ENCODE data around the gene CARD10.
A peak's percentile ranks its signal among the peaks of the same experiment; 100 is the strongest.

The CARD10 gene

GRCh38 chr22:37519268-37520195 is at the start of gene CARD10:
CARD10 (minus strand) TSS chr22:37519415; CDS start chr22:37519200, 215 bp downstream.
- no peak for TF ChIP-seq YY1 (IDR thresholded peaks at IDR 0.05; ENCODE audit: low read depth)
- TF ChIP-seq EP300 (IDR thresholded peaks at IDR 0.05; ENCODE audit: borderline replicate concordance): peak; percentile 69
- peak; percentile 38 for TF ChIP-seq MAX (IDR thresholded peaks at IDR 0.05)
- 0 out of 2 replicates have a peak, but pooled peaks have one; percentile 1 for TF ChIP-seq ZBTB7A (IDR thresholded peaks at IDR 0.05; ENCODE audit: low read depth)
- no peak for TF ChIP-seq USF1 (IDR thresholded peaks at IDR 0.05)
- TF ChIP-seq FOXM1 (IDR thresholded peaks at IDR 0.05; ENCODE audit: borderline replicate concordance, low read depth): no peak
- TF ChIP-seq RAD21 (IDR thresholded peaks at IDR 0.05; ENCODE audit: low read depth): no peak; the same call in 1 of the 2 replicates
- TF ChIP-seq TAF1 (IDR thresholded peaks at IDR 0.05; ENCODE audit: low read depth): no peak; the same call in 1 of the 2 replicates
- TF ChIP-seq REST (IDR thresholded peaks at IDR 0.05; ENCODE audit: low read depth): no peak
- no peak for TF ChIP-seq CEBPB (IDR thresholded peaks at IDR 0.05)
- TF ChIP-seq TEAD4 (IDR thresholded peaks at IDR 0.05): peak; percentile 64
- TF ChIP-seq TCF12 (IDR thresholded peaks at IDR 0.05; ENCODE audit: low read depth): peak; percentile 65; the same call in 1 of the 2 replicates
- peak; percentile 90 for TF ChIP-seq NFIC (IDR thresholded peaks at IDR 0.05)
- peak; percentile 59; the same call in 1 of the 2 replicates for TF ChIP-seq EGR1 (IDR thresholded peaks at IDR 0.05)
- no peak for TF ChIP-seq CREB1 (IDR thresholded peaks at IDR 0.05; ENCODE audit: low read depth)

GRCh38 chr22:37568448-37569008 is 49.3 kb upstream of the CARD10 start:
- no peak for TF ChIP-seq NFIC (IDR thresholded peaks at IDR 0.05)
- TF ChIP-seq FOXM1 (IDR thresholded peaks at IDR 0.05; ENCODE audit: borderline replicate concordance, low read depth): no peak
- TF ChIP-seq TEAD4 (IDR thresholded peaks at IDR 0.05): no peak
- TF ChIP-seq EP300 (IDR thresholded peaks at IDR 0.05; ENCODE audit: borderline replicate concordance): no peak
- no peak for TF ChIP-seq USF1 (IDR thresholded peaks at IDR 0.05)
- no peak for TF ChIP-seq RAD21 (IDR thresholded peaks at IDR 0.05; ENCODE audit: low read depth)
- TF ChIP-seq YY1 (IDR thresholded peaks at IDR 0.05; ENCODE audit: low read depth): no peak
- TF ChIP-seq ZBTB7A (IDR thresholded peaks at IDR 0.05; ENCODE audit: low read depth): no peak
- TF ChIP-seq REST (IDR thresholded peaks at IDR 0.05; ENCODE audit: low read depth): no peak
- TF ChIP-seq EGR1 (IDR thresholded peaks at IDR 0.05): no peak
- no peak for TF ChIP-seq CREB1 (IDR thresholded peaks at IDR 0.05; ENCODE audit: low read depth)
- no peak for TF ChIP-seq TCF12 (IDR thresholded peaks at IDR 0.05; ENCODE audit: low read depth)
- TF ChIP-seq CEBPB (IDR thresholded peaks at IDR 0.05): no peak
- TF ChIP-seq MAX (IDR thresholded peaks at IDR 0.05): no peak
- no peak for TF ChIP-seq TAF1 (IDR thresholded peaks at IDR 0.05; ENCODE audit: low read depth)

GRCh38 chr22:37568012-37568411 is 48.8 kb upstream of the CARD10 start:
- TF ChIP-seq FOXM1 (IDR thresholded peaks at IDR 0.05; ENCODE audit: borderline replicate concordance, low read depth) (no peak), CEBPB (IDR thresholded peaks at IDR 0.05) (no peak), REST (IDR thresholded peaks at IDR 0.05; ENCODE audit: low read depth) (no peak), EP300 (IDR thresholded peaks at IDR 0.05; ENCODE audit: borderline replicate concordance) (no peak)
